GM18868 (cell line): ENCODE results near the gene IL22RA2.
A peak's percentile ranks its signal among the peaks of the same experiment; 100 is the strongest.
"Not testable (repeated sequence)": the region's sequence is repeated elsewhere in the genome, so short reads cannot be mapped to it uniquely, and the experiment has no call there.

Experiments
- ATAC-seq: cut with Tn5 transposase; IDR thresholded peaks from one replicate; pipeline ENCODE4 v1.9.1; 2021; ENCODE audit warnings: mild to moderate bottlenecking, moderate library complexity; ENCODE audit not compliant: unreplicated experiment

Gene IL22RA2, protein sequence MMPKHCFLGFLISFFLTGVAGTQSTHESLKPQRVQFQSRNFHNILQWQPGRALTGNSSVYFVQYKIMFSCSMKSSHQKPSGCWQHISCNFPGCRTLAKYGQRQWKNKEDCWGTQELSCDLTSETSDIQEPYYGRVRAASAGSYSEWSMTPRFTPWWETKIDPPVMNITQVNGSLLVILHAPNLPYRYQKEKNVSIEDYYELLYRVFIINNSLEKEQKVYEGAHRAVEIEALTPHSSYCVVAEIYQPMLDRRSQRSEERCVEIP

DNA sequence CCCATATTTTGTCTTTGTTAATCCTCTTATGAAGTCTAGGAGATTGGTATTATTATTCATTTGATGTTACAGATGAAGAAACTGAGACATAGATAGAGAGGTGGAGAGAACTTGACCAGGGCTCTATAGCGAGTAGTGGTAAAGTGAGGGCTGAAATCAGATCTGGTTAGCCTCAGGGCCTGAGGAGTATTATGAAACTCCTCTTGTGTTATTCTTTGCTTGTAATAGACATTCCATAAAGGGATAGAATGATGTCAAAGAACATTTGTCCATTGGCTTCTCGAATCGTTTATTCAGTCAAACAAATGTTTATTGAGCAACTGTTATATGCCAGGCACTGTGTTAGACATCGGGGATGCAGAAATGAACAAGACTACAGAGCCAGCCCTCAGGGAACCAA, at the start of gene IL22RA2:
Gene IL22RA2 (minus strand): TSS at position 144 of the 400 bp plus-strand sequence. CDS start 11,895 bp downstream, outside the sequence.
- no peak for ATAC-seq

DNA sequence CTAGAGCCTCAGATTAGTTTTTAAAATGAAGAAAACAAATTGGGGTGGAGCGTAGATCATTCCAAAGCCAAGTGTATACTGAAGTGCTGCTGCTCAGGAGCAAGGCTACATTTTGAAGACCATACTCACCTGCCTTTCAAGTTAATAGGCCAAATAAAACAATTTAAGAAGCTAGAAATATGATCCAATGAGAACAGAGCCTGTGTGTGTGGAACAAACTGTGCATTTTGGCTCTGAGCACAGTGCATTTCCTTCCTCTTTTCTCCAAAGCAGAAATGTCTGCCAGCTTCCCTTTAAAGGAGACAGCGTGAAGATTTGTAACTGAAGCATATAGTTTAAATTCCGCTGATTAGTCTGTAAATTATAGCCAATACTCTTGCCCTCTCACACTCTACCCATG, 48.9 kb upstream of the IL22RA2 start:
- ATAC-seq: no peak

DNA sequence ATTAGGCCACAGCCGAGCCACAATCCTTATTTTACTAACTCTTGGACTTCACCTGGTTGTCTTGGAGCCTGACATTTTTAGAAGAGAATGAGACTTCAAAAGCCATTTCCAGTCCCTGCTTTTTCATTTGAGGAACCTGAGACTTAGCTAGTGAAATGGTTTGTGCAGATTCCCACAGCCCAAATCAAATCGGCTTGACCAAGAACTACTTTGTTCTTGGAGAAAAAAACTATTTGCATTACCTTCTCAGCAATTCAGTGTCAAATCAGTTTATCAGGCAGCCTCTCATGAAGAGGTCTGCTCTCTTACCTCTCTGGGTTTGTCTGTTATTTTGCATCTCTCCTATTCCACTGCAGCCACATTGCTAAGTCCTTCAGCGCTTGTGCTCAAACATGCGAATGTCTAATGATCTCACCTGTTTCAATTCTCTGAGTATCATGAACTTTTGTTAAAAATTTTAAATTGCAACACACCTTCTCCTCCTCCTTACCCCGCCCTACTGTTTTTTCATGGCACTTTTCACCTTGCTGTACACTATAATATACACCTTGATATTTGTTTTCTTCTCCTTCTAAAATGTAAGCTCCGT, 46.3 kb upstream of the IL22RA2 start:
- ATAC-seq: peak; percentile 2

DNA sequence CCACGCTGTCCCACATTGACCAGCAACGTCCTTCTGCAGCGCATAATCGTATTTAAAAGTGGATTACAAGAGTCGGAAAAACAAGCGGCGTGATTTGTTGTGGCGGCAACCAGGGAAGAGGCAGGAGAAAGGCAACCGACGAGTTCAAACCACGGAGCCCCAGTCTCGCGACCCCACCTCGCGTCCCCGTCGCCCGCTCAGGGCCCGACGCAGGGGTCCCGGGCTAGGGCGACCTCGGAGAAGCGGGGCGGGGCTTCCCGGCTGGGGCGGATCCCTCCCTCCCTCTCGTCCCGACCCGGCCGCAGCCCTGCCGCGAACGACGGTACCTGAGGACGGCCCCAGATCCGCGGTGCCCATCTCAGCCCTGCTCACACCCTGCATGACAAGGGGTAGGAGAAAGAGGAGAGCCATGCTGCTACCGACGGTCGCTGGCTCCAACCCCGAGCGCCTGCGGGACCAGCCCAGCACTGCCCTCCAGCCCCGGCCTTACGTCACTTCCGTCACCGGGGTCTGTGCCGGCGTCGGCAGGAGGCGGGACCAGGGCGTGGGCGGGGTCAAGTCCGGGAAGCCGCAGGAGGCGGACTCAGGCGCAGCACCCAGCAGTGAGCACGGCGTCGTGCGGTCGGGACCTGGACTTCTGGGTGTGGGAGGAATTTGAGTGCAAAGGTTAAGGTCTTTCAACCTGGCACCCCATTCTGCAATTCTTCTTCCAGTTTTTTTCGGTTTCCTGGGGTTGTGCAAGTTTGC, 45.6 kb upstream of the IL22RA2 start, which contains the start of gene IFNGR1:
Gene IFNGR1 (minus strand): TSS at position 469 of the 747 bp plus-strand sequence. CDS start 58 bp downstream, at position 411.
- peak; percentile 76 for ATAC-seq

GRCh38 chr6:137218473-137218916, 45.1 kb upstream of the IL22RA2 start:
- ATAC-seq: peak; percentile 17

- ATAC-seq: no peak
Observed at GRCh38 chr6:137217801-137218472, 44.5 kb upstream of the IL22RA2 start.

GRCh38 chr6:137216875-137217553, 43.6 kb upstream of the IL22RA2 start:
- ATAC-seq: no peak

DNA sequence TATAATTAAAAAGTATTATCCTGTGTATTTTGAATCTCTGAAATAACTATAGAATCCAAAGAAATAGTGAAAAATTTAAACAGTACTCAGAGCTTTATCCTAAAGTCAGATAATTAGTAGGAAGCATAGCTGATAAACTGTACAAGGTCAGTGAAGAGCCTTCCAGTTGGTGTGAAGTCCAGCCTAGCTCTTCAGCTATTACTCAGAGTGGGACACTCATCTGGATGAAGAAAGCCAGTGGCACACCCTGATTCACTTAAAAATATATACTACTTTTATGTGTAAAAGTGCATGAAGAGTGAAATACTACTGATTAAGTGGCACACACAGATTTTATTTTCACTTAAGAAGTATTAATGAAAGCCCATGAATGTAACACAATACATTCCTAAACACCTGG, 42.7 kb upstream of the IL22RA2 start:
- no peak for ATAC-seq

GRCh38 chr6:137215630-137216029, 42.2 kb upstream of the IL22RA2 start:
- ATAC-seq: not testable (repeated sequence)

DNA sequence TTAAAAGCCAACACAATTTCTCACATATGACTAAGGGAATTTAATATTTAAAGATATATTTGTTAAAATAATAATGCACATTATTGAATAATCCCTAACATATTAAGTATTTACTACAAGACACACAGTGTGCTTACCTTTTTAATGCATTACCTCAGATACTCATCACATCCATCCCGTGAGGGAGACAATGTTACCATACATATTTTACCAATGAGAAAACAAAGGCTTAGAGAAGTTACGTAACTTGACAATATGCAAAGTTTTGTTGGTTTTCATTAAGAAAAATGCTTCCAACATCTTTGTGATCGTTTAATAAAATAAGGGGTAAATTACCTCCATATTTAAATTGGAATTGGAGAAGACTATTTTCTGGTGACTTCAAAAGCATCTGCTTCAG, 41.5 kb upstream of the IL22RA2 start:
- no peak for ATAC-seq

DNA sequence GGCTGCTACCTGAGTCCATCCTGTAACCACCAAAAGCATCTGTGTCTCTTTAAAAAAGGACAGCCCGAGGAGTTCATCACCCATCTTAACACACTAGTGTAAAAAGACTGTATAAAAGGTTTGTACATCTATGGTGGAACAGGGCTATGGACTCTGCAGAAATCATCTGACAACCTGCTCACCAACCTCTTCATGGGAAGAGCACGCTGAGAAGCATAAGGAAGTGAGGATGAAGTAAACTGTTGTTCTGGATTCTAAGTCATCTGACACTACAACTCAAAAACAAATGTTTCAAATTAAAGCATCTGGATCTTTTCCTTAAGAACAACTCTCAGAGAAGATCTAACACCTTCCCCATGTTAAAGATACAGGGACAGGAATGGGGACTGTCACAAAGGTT, 40.4 kb upstream of the IL22RA2 start:
- no peak for ATAC-seq

- no peak for ATAC-seq
Observed at GRCh38 chr6:137213331-137213740, 39.9 kb upstream of the IL22RA2 start.

DNA sequence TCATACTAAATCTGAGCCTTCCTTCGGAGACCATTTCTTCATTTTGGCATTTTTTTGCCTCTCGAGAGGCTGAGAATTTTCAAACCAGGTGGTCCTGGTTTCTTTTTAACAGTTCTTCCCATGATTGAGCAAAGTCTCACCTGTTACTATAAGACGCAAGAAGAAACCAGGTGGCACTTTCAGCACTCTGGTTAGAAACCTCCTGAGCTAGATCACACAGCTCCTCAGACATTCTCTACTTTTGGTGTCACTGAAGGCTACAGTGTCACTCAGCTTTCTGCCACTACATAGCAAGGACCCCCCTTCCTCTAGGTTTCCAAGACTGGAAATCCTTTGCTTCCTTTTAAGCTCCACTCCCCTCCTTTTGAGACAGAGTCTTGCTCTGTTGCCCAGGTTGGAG, 38.5 kb upstream of the IL22RA2 start:
- ATAC-seq: no peak

- ATAC-seq: no peak
Observed at GRCh38 chr6:137210903-137211302, 37.5 kb upstream of the IL22RA2 start.

DNA sequence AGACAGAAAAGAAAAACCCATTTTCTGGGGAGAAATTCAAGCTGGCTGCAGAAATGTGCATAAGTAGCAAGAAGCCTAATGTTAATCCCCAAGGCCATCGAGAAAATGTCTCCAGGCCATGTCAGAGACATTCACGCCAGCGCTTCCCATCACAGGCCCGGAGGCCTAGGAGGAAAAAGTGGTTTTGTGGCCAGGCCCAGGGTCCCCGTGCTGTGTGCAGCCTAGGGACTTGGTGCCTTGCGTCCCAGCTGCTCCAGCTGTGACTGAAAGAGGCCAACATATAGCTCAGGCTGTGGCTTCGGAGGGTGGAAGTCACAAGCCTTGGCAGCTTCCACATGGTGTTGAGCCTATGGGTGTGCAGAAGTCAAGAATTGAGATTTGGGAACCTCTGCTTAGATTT, 34.8 kb upstream of the IL22RA2 start:
- ATAC-seq: no peak

GRCh38 chr6:137207457-137207856, 34.0 kb upstream of the IL22RA2 start:
- ATAC-seq: not testable (repeated sequence)

DNA sequence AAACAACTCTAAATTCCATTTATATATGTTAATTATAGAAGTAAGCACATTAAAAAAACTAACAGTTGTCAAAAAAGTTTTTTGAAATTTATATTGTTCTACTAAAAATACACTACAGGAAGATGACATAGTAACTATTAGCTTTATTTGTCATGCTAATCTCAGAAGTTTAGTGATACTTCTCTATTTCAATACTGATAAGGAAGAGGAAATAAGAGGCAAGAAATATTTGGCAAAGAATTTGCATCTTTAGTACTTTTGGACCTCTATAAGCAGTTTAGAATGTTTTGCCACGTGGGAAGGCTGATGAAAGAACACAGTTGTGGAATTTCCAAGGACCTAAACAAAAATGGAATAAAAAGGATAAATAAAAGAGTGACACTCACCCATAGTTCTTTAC, 33.1 kb upstream of the IL22RA2 start:
- ATAC-seq: no peak

DNA sequence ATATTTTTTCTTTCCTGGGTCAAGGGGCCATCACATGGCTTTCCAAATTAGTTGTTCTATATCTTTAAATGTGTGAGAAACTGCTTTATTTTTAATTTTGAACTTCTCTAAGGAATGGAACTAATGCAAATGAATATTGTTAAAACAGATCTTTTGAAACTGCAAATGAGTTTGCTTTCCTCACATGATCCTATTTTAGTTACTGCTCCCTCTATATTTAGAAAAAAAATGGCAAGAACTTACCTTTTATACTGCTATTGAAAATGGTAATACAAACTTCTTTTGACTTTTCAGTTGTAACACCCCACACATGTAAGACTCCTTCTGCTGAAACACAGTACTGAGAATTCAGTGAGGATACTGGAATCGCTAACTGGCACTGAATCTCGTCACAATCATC, 29.8 kb upstream of the IL22RA2 start:
- no peak for ATAC-seq

DNA sequence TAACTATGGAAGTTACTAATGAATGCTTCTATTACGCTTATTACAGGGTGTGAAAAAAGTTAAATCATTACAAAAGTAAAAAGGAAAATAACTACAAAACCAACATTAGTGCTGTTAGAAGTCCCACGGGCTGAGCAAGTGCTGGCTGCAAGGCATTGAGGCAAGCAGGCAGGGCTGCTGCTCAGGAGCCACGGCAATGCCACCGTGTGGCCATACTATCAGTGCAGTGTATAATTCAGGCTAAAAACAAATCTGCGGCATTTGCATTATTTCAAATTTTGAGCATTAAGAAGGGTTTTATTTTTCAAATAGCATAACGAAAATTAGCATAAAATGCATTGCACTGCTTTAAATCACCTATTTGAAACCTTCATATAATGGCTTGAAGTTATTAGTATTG, 28.6 kb upstream of the IL22RA2 start:
- ATAC-seq: peak; percentile 55

GRCh38 chr6:137201006-137201405, 27.6 kb upstream of the IL22RA2 start:
- no peak for ATAC-seq

GRCh38 chr6:137200288-137200687, 26.8 kb upstream of the IL22RA2 start:
- no peak for ATAC-seq
